ENCODE results near the gene STAB1. TPM values are rescaled to one million over a fixed set of nuclear protein-coding genes. Genes with fewer than 3 reads are reported as not detected.

Gene STAB1
- total RNA-seq, 1 experiment from 2014 or later, result 0.33 TPM

DNA sequence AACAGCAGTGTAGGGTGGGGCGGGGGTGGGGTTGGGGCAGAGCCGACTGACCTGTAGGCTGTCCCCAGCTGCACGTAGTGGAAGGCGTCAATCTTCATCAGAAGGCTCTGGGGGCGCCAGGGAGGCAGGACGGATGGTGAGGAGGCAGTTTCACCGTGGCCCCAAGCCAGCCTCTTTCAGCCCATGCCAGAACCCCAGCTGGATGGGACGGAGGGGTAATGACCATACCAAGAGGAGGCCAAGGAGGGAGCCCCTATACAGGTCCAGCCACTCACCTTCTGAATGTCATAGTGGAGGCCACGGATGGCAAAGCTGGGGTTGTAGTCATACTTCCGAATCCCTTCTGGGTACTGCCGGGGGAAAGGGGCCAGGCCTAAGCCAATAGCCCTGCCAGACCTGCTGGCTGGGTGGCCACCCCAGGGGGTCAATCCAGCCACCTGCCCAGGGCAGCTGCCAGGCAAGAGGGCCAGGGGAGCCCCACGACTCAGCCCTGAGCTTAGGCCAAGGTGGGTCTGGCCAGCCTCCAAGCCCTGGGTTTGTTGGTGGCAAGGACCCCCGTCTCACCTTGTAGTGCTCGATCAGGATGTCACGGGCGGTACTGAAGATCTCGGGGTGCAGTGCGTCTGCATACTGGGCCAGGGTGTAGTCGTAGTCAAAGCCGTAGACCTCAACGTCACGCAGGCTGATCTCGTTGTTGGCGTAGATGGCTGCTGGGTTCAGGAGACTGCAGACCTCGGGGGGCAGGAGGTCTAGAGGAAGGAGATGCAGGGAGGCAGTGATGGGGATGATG, 33.6 kb downstream of the STAB1 start:
- ATAC-seq (no peak), DNase-seq (no peak)
- no peak overlapping the region for H3K27ac ChIP-seq (ENCODE audit: low read length)
- H3K79me2 ChIP-seq (ENCODE audit: low read length), result peaks cover 39% of the 10 kb centered on the region
- intact Hi-C loops (cut with micrococcal nuclease), result no loop called here
- H3K36me3 ChIP-seq (ENCODE audit: low read depth, low read length), result peaks cover 18% of the 10 kb centered on the region
- H3K4me3 ChIP-seq (ENCODE audit: low read length), result no peak overlapping the region
- ChIA-PET CTCF (no interaction called here), POLR2A (ENCODE audit: unreplicated experiment) (no interaction called here)
- H4K20me1 ChIP-seq (ENCODE audit: low read length), result peaks cover 8% of the 10 kb centered on the region; the same call in 1 of the 2 replicates
- no peaks in the 10 kb centered on the region for H3K27me3 ChIP-seq (ENCODE audit: low read length)
- no peaks in the 10 kb centered on the region for H3F3A ChIP-seq (ENCODE audit: low read length, unreplicated experiment)
- no peaks in the 10 kb centered on the region for H3K9me3 ChIP-seq (ENCODE audit: low read length)
- H3K4me2 ChIP-seq (ENCODE audit: low read length), result no peak overlapping the region
- H2AFZ ChIP-seq (ENCODE audit: low read length), result no peak overlapping the region
- TF ChIP-seq EZH2 (IDR thresholded peaks at IDR 0.05; ENCODE audit: low read length, unreplicated experiment) (no peak), EZH2phosphoT487 (IDR thresholded peaks at IDR 0.05; ENCODE audit: borderline replicate concordance, low read length) (no peak)
- TF ChIP-seq, protein P1, sequence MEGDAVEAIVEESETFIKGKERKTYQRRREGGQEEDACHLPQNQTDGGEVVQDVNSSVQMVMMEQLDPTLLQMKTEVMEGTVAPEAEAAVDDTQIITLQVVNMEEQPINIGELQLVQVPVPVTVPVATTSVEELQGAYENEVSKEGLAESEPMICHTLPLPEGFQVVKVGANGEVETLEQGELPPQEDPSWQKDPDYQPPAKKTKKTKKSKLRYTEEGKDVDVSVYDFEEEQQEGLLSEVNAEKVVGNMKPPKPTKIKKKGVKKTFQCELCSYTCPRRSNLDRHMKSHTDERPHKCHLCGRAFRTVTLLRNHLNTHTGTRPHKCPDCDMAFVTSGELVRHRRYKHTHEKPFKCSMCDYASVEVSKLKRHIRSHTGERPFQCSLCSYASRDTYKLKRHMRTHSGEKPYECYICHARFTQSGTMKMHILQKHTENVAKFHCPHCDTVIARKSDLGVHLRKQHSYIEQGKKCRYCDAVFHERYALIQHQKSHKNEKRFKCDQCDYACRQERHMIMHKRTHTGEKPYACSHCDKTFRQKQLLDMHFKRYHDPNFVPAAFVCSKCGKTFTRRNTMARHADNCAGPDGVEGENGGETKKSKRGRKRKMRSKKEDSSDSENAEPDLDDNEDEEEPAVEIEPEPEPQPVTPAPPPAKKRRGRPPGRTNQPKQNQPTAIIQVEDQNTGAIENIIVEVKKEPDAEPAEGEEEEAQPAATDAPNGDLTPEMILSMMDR (conservative IDR thresholded peaks at IDR 0.05; ENCODE audit: low read depth, low read length), result no peak
- peaks cover 18% of the 10 kb centered on the region for H3K4me1 ChIP-seq (ENCODE audit: insufficient read depth, low read length)
- H3K9me2 ChIP-seq (replicated peaks; ENCODE audit: low read length), result no peaks in the 10 kb centered on the region
- H3K9ac ChIP-seq (ENCODE audit: low read length), result no peak overlapping the region
- no TSS peak for BruUV-seq (replicated peaks)

DNA sequence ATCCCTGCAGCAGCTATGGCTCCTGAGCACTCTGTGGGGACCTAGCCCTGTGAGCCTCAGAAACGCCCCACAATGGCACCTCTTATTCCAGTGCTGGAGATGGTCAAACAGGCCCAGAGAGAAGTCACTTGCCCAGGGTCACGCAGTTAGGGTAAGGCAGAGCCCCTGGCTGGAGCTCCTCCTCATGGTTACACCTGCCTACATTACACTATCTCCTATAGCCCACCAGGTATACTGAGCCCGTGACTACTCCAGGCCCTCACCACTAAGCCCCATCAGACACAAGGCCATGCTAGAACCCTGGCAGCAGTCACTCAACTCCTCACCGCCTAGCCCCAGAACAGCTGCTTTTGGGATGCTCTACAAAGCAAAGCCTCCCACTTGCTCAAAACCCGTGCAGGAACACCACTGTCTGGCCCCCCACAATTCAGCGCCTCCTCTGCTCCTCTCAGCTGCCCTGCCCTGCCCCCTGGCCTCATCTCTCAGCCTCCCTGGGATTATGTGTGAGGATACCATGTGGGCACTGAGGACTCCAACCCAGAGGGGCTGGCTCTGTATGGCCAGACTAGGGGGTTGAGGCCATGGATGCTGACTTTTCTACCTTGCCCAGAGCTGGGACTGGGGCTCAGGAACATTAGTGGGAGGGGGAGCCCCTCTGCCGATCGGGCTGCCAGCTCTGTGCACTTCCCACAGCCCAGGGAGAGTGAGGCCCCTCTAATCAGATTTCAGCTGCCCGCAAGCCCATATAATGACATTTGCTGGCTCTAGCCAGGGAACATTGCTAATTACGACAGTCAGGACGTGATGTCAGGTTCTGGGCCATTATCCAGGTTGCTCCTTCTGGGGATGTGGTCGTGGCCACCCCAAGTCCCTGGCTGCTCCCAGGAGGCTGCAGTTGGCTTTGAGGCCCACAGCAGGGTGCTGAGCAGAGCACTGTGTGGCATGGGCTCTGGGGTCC, 34.5 kb downstream of the STAB1 start:
- intact Hi-C loops (cut with micrococcal nuclease), result loop anchor here (10.0 kb wide), 1 partner anchor 155 kb away; the partner anchor contains the start of genes GNL3 and PBRM1
- Histone ChIP-seq H3K4me2 (ENCODE audit: low read length) (no peak overlapping the region), H3K9me3 (ENCODE audit: low read length) (no peaks in the 10 kb centered on the region)

More for the DNA sequence above, 34.5 kb downstream of the STAB1 start:
- H3K9me2 ChIP-seq (replicated peaks; ENCODE audit: low read length), result no peaks in the 10 kb centered on the region
- ATAC-seq (no peak), DNase-seq (no peak)
- BruUV-seq (replicated peaks), result no TSS peak
- no peak overlapping the region for H2AFZ ChIP-seq (ENCODE audit: low read length)
- POLR2A ChIA-PET (ENCODE audit: unreplicated experiment), result no interaction called here
- H3K27ac ChIP-seq (ENCODE audit: low read length), result no peak overlapping the region
- peaks cover 8% of the 10 kb centered on the region; the same call in 1 of the 2 replicates for H4K20me1 ChIP-seq (ENCODE audit: low read length)
- no peaks in the 10 kb centered on the region for H3K27me3 ChIP-seq (ENCODE audit: low read length)
- H3F3A ChIP-seq (ENCODE audit: low read length, unreplicated experiment), result no peaks in the 10 kb centered on the region
- H3K4me3 ChIP-seq (ENCODE audit: low read length), result no peak overlapping the region
- CTCF ChIA-PET, result no interaction called here
- no peak overlapping the region for H3K9ac ChIP-seq (ENCODE audit: low read length)
- TF ChIP-seq EZH2phosphoT487 (IDR thresholded peaks at IDR 0.05; ENCODE audit: borderline replicate concordance, low read length), result no peak
- TF ChIP-seq, protein P1 (conservative IDR thresholded peaks at IDR 0.05; ENCODE audit: low read depth, low read length), result no peak
- no peak for TF ChIP-seq EZH2 (IDR thresholded peaks at IDR 0.05; ENCODE audit: low read length, unreplicated experiment)
- H3K4me1 ChIP-seq (ENCODE audit: insufficient read depth, low read length), result peaks cover 25% of the 10 kb centered on the region
- H3K79me2 ChIP-seq (ENCODE audit: low read length), result peaks cover 43% of the 10 kb centered on the region
- peaks cover 13% of the 10 kb centered on the region for H3K36me3 ChIP-seq (ENCODE audit: low read depth, low read length)

All from PC-3 (cell line).